Spleen (tissue), 7 donors: ENCODE data around the gene STON1.

Experiments
- CTCF ChIP-seq, 11 experiments: fragments of 200-600 bp in 7 of 11; fragments of 450-650 bp in 4 of 11; sonication (generic) in 4 of 11; IDR thresholded peaks in 8 of 11; conservative IDR thresholded peaks in 3 of 11; 1 replicate in 7 of 11; 2 replicates in 4 of 11; pipeline versions ENCODE4 v1.4.0 to v1.8.0; 2016 to 2021; ENCODE audit warnings: antibody characterized with exemption in 11 of 11, inconsistent platforms in 4 of 11, mild to moderate bottlenecking in 1 of 11
- POLR2A ChIP-seq, 3 donors: fragments of 450-650 bp; IDR thresholded peaks; one replicate each; pipeline ENCODE4 v1.5.1; 2017; ENCODE audit warnings: antibody characterized with exemption in 3 of 3, mild to moderate bottlenecking in 1 of 3
- POLR2AphosphoS5 ChIP-seq, 3 donors: sonication (generic); formaldehyde crosslinking; IDR thresholded peaks; one replicate each; pipeline ENCODE4 v1.5.1; 2017; ENCODE audit warnings: antibody characterized with exemption in 3 of 3
- donor health status: DM: no; HTN: no; CAD: no; lungs with moderate emphysema.
- donor health status: DM: no; HTN: no; CAD: no.
- donor health status: DM: no; HTN: no; CAD: no.

GRCh38 chr2:48613211-48613610, 83.3 kb downstream of the STON1 start:
- TF ChIP-seq CTCF (IDR thresholded peaks at IDR 0.05 in 8 of 11, conservative IDR thresholded peaks at IDR 0.05 in 3 of 11) (no peak), POLR2A (IDR thresholded peaks at IDR 0.05) (no peak), POLR2AphosphoS5 (IDR thresholded peaks at IDR 0.05) (no peak)
